H9 (cell line): ENCODE measurements around the gene FAF1. TPM values are rescaled to one million over a fixed set of nuclear protein-coding genes. Genes with fewer than 3 reads are reported as not detected.

Source experiments
- DNase-seq: peaks from one replicate; pipeline ENCODE4 v3.0.0-alpha.2; 2017
- H2AFZ ChIP-seq: one replicate; pipeline ENCODE4 v1.6.1; 2013; ENCODE audit warnings: mild to moderate bottlenecking, low read length, control low read depth, moderate library complexity
- H2AK5ac ChIP-seq: 2 replicates; pipeline ENCODE4 v1.6.1; 2013; ENCODE audit warnings: low read length, control low read depth, mixed read lengths; ENCODE audit not compliant: insufficient read length
- H2BK120ac ChIP-seq: one replicate; pipeline ENCODE4 v1.6.1; 2013; ENCODE audit warnings: low read depth, mild to moderate bottlenecking, low read length, control low read depth, inconsistent platforms; ENCODE audit not compliant: poor library complexity, severe bottlenecking
- H2BK12ac ChIP-seq: 2 replicates; pipeline ENCODE4 v1.6.1; 2013; ENCODE audit warnings: low read length, control low read depth, mixed read lengths, low read depth; ENCODE audit not compliant: insufficient read length
- H2BK15ac ChIP-seq: 2 replicates; pipeline ENCODE4 v1.6.1; 2013; ENCODE audit warnings: low read depth, low read length, control low read depth
- H2BK20ac ChIP-seq: one replicate; pipeline ENCODE4 v1.6.1; 2013; ENCODE audit warnings: low read depth, mild to moderate bottlenecking, low read length, control low read depth, inconsistent platforms; ENCODE audit not compliant: poor library complexity, severe bottlenecking
- H2BK5ac ChIP-seq: 2 replicates; pipeline ENCODE4 v1.6.1; 2013; ENCODE audit warnings: low read length, control low read depth, mixed read lengths; ENCODE audit not compliant: insufficient read length
- H3K14ac ChIP-seq: 2 replicates; pipeline ENCODE4 v1.6.1; 2013; ENCODE audit warnings: low read length, control low read depth; ENCODE audit not compliant: insufficient read depth
- H3K18ac ChIP-seq: 2 replicates; pipeline ENCODE4 v1.6.1; 2013; ENCODE audit warnings: low read depth, mild to moderate bottlenecking, mixed read lengths, low read length, control low read depth; ENCODE audit not compliant: insufficient read length
- H3K23ac ChIP-seq: 2 replicates; pipeline ENCODE4 v1.6.1; 2013; ENCODE audit warnings: low read length, control low read depth, mixed read lengths, low read depth; ENCODE audit not compliant: insufficient read length
- H3K23me2 ChIP-seq: 2 replicates; pipeline ENCODE4 v1.6.1; 2013; ENCODE audit warnings: low read depth, mild to moderate bottlenecking, mixed read lengths, low read length, control low read depth; ENCODE audit not compliant: insufficient read length, poor library complexity, severe bottlenecking
- H3K27ac ChIP-seq: 2 replicates; pipeline ENCODE4 v1.5.1; 2013; ENCODE audit warnings: low read length, control low read depth, mixed read lengths, low read depth; ENCODE audit not compliant: insufficient read length
- H3K27me3 ChIP-seq: 2 replicates; pipeline ENCODE4 v1.6.1; 2013; ENCODE audit warnings: low read length, control low read depth, inconsistent platforms; ENCODE audit not compliant: insufficient read depth
- H3K4ac ChIP-seq: 2 replicates; pipeline ENCODE4 v1.6.1; 2013; ENCODE audit warnings: low read depth, mild to moderate bottlenecking, control low read depth, inconsistent platforms, low read length, moderate library complexity
- H3K4me1 ChIP-seq: 2 replicates; pipeline ENCODE4 v1.6.1; 2013; ENCODE audit warnings: low read length, control low read depth, inconsistent platforms; ENCODE audit not compliant: insufficient read depth
- H3K4me2 ChIP-seq: 2 replicates; pipeline ENCODE4 v1.6.1; 2013; ENCODE audit warnings: low read length, control low read depth, mixed read lengths; ENCODE audit not compliant: insufficient read length, insufficient read depth
- H3K56ac ChIP-seq: 2 replicates; pipeline ENCODE4 v1.6.1; 2013; ENCODE audit warnings: low read depth, mild to moderate bottlenecking, mixed read lengths, low read length, control low read depth; ENCODE audit not compliant: insufficient read length
- H3K79me1 ChIP-seq: 2 replicates; pipeline ENCODE4 v1.6.1; 2013; ENCODE audit warnings: low read depth, mild to moderate bottlenecking, moderate library complexity, low read length, control low read depth, inconsistent platforms; ENCODE audit not compliant: insufficient read depth, poor library complexity, severe bottlenecking
- H3K79me2 ChIP-seq: 2 replicates; pipeline ENCODE4 v1.6.1; 2013; ENCODE audit warnings: low read length, control low read depth, inconsistent platforms; ENCODE audit not compliant: insufficient read depth
- H3K9ac ChIP-seq: 2 replicates; pipeline ENCODE4 v1.6.1; 2013; ENCODE audit warnings: low read length, control low read depth, mixed read lengths; ENCODE audit not compliant: insufficient read length; ENCODE audit errors: extremely low read depth
- H3K9me3 ChIP-seq: one replicate; pipeline ENCODE4 v1.6.1; 2013; ENCODE audit warnings: low read depth, low read length, inconsistent platforms; ENCODE audit not compliant: control insufficient read depth
- H3T11ph ChIP-seq: one replicate; pipeline ENCODE4 v1.6.1; 2013; ENCODE audit warnings: mild to moderate bottlenecking, low read length, control low read depth, inconsistent platforms
- H4K20me1 ChIP-seq: one replicate; pipeline ENCODE4 v1.6.1; 2013; ENCODE audit not compliant: control insufficient read depth, insufficient read length, insufficient read depth
- H4K5ac ChIP-seq: 2 replicates; pipeline ENCODE4 v1.6.1; 2013; ENCODE audit warnings: low read depth, mild to moderate bottlenecking, mixed read lengths, low read length, control low read depth; ENCODE audit not compliant: insufficient read length
- H4K8ac ChIP-seq: replicated peaks from 2 replicates; pipeline ENCODE4 v1.6.1; 2013; ENCODE audit warnings: low read length, control low read depth, mixed read lengths, low read depth; ENCODE audit not compliant: insufficient read length
- H4K91ac ChIP-seq: 2 replicates; pipeline ENCODE4 v1.6.1; 2013; ENCODE audit warnings: low read depth, mild to moderate bottlenecking, moderate library complexity, mixed read lengths, low read length, control low read depth; ENCODE audit not compliant: insufficient read length
- H3K27ac Mint-ChIP-seq, 3 experiments: 2 replicates in 2 of 3; 3 replicates in 1 of 3; pipeline ENCODE4 v1.8.0; 2020 to 2021; ENCODE audit warnings: mixed read lengths in 3 of 3, mild to moderate bottlenecking in 1 of 3, moderate library complexity in 1 of 3
- H3K27me3 Mint-ChIP-seq: 2 replicates; pipeline ENCODE4 v1.8.0; 2021; ENCODE audit warnings: low read depth, mild to moderate bottlenecking, moderate library complexity, mixed read lengths
- H3K36me3 Mint-ChIP-seq, 3 experiments: 2 replicates in 2 of 3; 3 replicates in 1 of 3; pipeline ENCODE4 v1.8.0; 2020 to 2021; ENCODE audit warnings: low read depth in 3 of 3, mixed read lengths in 3 of 3; ENCODE audit not compliant: insufficient read depth in 1 of 3
- H3K4me1 Mint-ChIP-seq, 2 experiments: 2 replicates each; pipeline ENCODE4 v1.8.0; 2020; ENCODE audit warnings: mixed read lengths in 2 of 2
- H3K4me3 Mint-ChIP-seq, 2 experiments: 2 replicates in 1 of 2; 3 replicates in 1 of 2; pipeline ENCODE4 v1.8.0; 2020 to 2021; ENCODE audit warnings: mild to moderate bottlenecking in 2 of 2, mixed read lengths in 2 of 2, moderate library complexity in 1 of 2
- H3K9me3 Mint-ChIP-seq, 2 experiments: 2 replicates in 1 of 2; 3 replicates in 1 of 2; pipeline ENCODE4 v1.8.0; 2020; ENCODE audit warnings: mild to moderate bottlenecking in 2 of 2, mixed read lengths in 2 of 2, moderate library complexity in 1 of 2
- WGBS: extraction: QIAGEN DNeasy Blood & Tissue Kit; methylation state at CpG from one replicate; pipeline ENCODE4 v1.1.7; 2013; ENCODE audit warnings: missing lambda C conversion rate, low lambda C conversion rate, mixed read lengths; ENCODE audit not compliant: insufficient read length; ENCODE audit errors: extremely low coverage; 5-methylcytosine and 5-hydroxymethylcytosine counted together
- total RNA-seq: library from RNA; stranded (reverse); gene quantifications from 2 replicates; pipeline ENCODE4 v1.2.1, GENCODE V29; 2021
- TF ChIP-seq, protein P1 (sequence below): fragments of 200-600 bp; sonication (generic); conservative IDR thresholded peaks from 3 replicates; pipeline ENCODE4 v1.8.0; 2021; ENCODE audit warnings: antibody characterized with exemption, mild to moderate bottlenecking

The FAF1 gene
- total RNA-seq, 1 experiment from 2014 or later = 60.8 TPM

DNA sequence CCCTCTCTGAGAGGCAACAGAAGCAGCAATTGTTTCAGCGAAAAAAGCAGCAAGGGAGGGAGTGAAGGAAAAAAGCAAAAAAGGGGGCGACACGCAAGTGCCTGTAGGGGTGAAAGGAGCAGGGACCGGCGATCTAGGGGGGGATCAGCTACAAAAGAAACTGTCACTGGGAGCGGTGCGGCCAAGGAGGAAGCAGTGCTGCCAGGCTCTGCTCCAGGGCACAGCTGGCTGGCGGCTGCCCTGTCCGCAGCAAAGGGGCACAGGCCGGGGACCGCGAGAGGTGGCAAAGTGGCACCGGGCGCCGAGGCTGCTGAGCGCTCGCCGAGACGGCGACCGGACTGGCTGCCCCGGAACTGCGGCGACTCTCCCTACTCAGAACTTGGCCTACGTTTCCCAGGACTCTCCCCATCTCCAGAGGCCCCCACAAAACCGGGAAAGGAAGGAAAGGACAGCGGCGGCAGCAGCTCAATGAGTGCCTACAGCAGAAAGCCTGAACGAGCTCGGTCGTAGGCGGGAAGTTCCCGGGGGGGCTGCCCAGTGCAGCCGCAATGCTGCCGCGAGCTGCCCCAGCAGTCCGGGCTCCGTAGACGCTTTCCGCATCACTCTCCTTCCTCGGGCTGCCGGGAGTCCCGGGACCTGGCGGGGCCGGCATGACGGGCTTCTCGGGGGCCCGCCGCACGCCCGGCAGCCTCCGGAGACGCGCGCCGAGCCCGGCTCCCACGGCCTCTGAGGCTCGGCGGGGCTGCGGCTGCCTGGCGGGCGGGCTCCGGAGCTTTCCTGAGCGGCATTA, 8.9 kb upstream of the FAF1 start:
- H3K79me2 ChIP-seq = no peaks in the 10 kb centered on the region
- H3K14ac ChIP-seq = no peak overlapping the region
- H3K27me3 ChIP-seq = peaks cover 48% of the 10 kb centered on the region
- H2BK5ac ChIP-seq = no peak overlapping the region
- H2AFZ ChIP-seq = no peak overlapping the region
- Mint-ChIP-seq H3K9me3 (no peaks in the 10 kb centered on the region; a peak in 2 of 5 replicates), H3K4me3 (peak overlapping the region; percentile 59 to 84), H3K27me3 (peaks cover 95% of the 10 kb centered on the region), H3K36me3 (no peaks in the 10 kb centered on the region), H3K4me1 (peaks cover 12 to 28% of the 10 kb centered on the region in 2 experiments), H3K27ac (no peak overlapping the region)
- H4K5ac ChIP-seq = no peak overlapping the region
- H2BK15ac ChIP-seq = no peak overlapping the region
- no peak overlapping the region for H3K23ac ChIP-seq
- no peak overlapping the region for H4K8ac ChIP-seq
- H4K91ac ChIP-seq = no peak overlapping the region
- H2BK20ac ChIP-seq = no peak overlapping the region
- H3K4me1 ChIP-seq = no peaks in the 10 kb centered on the region
- H3K27ac ChIP-seq = no peak overlapping the region
- H2AK5ac ChIP-seq = no peak overlapping the region
- H3T11ph ChIP-seq = no peak overlapping the region
- H3K9me3 ChIP-seq = no peaks in the 10 kb centered on the region
- no peak overlapping the region for H2BK120ac ChIP-seq
- peak; percentile 47 for DNase-seq
- peak overlapping the region; percentile 79 for H3K4me2 ChIP-seq
- TF ChIP-seq, protein P1, sequence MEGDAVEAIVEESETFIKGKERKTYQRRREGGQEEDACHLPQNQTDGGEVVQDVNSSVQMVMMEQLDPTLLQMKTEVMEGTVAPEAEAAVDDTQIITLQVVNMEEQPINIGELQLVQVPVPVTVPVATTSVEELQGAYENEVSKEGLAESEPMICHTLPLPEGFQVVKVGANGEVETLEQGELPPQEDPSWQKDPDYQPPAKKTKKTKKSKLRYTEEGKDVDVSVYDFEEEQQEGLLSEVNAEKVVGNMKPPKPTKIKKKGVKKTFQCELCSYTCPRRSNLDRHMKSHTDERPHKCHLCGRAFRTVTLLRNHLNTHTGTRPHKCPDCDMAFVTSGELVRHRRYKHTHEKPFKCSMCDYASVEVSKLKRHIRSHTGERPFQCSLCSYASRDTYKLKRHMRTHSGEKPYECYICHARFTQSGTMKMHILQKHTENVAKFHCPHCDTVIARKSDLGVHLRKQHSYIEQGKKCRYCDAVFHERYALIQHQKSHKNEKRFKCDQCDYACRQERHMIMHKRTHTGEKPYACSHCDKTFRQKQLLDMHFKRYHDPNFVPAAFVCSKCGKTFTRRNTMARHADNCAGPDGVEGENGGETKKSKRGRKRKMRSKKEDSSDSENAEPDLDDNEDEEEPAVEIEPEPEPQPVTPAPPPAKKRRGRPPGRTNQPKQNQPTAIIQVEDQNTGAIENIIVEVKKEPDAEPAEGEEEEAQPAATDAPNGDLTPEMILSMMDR = no peak
- H3K79me1 ChIP-seq = no peaks in the 10 kb centered on the region
- no CpG with 5 or more reads among the region's 65 CpGs for WGBS
- no peaks in the 10 kb centered on the region for H4K20me1 ChIP-seq
- H2BK12ac ChIP-seq = no peak overlapping the region
- no peak overlapping the region for H3K9ac ChIP-seq
- H3K23me2 ChIP-seq = peaks cover 17% of the 10 kb centered on the region
- no peak overlapping the region for H3K56ac ChIP-seq
- no peak overlapping the region for H3K18ac ChIP-seq
- no peak overlapping the region for H3K4ac ChIP-seq
